HG03060 (cell line): ENCODE data around the gene SLX4IP.
"Not testable (repeated sequence)": the region's sequence is repeated elsewhere in the genome, so short reads cannot be mapped to it uniquely, and the experiment has no call there.

ENCODE experiments used
- ATAC-seq: cut with Tn5 transposase; IDR thresholded peaks from one replicate; pipeline ENCODE4 v1.9.1; 2021; ENCODE audit warnings: low read depth, moderate number of reproducible peaks; ENCODE audit not compliant: unreplicated experiment

SLX4IP gene

DNA sequence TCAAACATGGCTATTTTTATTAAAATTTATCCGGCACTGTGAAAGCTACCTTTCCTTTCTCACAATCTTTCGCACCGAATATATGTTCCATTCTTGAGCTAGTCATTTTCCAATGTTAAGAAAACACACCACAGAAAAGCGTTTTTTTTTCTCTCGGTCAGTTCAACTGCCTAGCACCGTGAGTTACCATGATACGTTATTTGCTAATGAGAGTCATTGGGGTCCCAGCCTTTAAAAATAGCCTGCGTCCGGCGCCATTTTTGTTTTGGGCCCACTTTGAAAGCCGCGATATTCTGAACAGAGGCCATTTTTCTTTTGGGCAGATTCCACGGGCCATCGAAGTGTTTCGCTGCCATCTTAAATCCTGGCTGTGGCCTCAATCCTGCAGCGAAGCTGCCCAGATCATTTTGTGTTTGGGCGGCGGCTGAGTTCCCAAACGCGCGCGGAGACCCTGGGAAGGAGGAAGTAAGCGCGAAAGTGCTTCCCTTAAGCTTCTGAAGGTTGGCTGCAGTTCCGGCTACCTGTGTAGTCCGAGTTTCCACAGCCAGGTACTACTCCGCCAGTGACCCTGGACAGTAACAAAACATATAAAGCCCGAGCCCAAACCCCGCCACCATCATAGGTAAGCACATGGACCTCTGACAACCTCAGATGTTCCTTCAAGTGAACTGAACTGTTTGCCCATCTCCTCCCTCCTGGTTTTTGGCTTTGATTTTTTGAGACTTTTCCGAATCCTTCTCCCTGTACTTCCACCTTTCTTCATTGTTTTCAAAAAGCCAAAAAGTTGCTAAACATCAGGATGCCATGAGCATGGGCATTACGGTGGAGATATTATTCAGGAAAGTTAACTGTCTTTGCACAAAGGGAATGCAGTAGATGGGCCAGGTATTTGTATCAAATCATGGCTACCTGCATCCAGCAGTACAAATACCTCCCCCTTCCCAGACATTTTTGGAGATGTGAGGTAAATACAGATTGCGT, at the start of gene SLX4IP:
SLX4IP (plus strand) TSS at position 474 of the 981 bp plus-strand sequence. CDS start 22,900 bp downstream, outside the sequence.
- ATAC-seq, result peak; percentile 34

- ATAC-seq, result no peak
Observed at GRCh38 chr20:10385850-10386544, 49.1 kb upstream of the SLX4IP start.

DNA sequence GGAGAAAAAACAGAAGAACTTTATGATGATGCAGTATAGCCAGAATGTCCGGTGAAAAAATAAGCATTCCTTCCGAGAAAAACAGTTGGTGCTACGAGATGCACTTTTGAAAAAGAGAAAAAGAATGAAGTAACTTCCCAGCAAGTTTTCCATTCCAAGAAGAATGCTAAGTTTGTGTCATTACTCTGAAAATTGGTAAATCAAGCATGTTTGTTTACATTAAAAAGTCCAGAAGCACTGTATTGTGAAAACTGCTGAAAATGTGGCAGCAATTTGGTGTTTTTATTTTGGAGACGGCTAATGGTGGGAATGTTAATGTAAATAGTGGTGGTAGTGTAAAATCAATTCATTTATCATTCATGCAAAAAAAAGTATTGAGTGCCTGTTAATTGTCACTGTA, 47.4 kb upstream of the SLX4IP start:
- no peak for ATAC-seq

- no peak for ATAC-seq
Observed at GRCh38 chr20:10388597-10388996, 46.5 kb upstream of the SLX4IP start.

DNA sequence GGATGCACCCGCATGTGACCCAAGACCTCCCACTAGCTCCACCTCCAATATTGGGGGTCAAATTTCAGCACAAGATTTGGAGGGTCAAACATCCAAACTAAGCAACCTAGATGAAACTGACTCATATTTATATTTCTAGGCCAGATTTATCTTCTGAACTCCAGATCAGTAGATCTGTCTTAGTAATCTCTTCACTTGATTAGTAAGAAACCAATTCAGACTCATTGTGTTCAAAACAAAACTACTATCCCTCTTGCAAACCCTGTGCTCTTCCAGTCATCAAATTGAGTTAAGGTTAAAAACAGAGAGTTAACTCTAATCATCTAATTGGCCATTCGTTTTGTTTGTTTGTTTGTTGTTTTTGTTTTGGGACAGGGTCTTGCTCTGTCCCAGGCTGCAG, 44.4 kb upstream of the SLX4IP start:
- no peak for ATAC-seq

DNA sequence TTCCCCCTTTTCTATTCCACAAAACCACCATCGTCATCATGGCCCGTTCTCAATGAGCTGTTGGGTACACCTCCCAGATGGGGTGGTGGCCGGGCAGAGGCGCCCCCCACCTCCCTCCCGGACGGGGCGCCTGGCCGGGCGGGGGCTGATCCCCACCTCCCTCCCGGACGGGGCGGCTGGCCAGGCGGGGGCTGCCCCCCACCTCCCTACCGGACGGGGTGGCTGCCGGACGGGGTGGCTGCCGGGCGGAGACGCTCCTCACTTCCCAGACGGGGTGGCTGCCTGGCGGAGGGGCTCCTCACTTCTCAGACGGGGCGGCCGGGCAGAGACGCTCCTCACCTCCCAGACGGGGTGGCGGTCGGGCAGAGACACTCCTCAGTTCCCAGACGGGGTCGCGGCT, 40.4 kb upstream of the SLX4IP start:
- not testable (repeated sequence) for ATAC-seq

DNA sequence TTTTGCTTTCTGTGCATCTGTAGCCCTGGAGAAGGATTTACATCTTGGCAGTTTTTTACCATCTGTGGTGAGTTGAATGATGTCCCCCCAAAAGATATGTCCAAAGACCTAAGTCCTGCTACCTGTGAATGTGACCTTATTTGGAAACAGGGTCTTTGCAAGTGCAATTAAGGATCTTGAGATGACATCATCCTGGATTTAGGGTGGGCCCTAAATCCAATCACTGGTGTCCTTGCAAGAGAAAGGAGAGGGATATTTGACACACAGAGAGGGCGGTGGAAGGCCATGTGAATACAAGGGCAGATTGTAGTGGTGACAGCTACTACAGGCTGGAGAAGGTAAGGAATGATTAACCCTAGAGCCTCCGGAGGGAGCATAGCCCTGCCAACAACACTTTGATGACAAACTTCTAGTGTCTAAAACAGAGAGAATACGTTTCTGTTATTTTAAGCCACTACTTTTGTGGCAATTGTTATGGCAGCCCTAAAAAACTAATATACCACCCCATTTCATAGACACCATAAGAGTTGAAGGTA, 36.2 kb upstream of the SLX4IP start:
- ATAC-seq, result no peak

DNA sequence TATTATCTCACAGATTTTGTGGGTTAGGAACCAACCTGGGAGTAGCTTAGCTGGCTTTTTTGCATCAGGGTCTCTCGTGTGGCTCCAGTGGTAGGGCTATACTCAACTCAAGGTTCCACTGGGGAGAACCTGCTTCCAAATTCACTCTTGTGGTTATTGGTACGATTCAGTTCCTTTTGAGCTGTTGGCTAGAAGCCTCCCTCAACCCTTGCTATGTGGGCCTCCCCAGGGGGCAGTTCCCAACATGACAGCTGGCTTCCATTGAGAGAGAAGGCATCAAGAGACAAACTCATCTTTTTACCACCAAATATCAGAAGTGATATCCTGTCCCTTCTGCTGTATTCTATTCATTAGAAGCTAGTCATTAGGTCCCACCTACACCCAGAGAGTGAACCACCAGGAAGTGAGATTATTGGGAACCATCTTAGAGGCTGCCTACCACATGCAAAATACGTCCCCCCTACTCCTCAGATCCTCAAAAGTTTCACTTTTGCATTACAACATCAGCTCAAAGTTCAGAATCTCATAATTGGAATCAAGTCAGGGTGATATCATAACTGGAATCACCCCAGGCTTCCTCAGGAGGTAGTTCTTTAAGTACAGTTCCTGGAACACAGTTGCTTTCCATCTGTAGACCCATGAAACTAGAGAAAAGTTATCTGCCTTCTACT, 32.0 kb upstream of the SLX4IP start:
- ATAC-seq, result no peak

GRCh38 chr20:10404023-10404628, 31.0 kb upstream of the SLX4IP start:
- no peak for ATAC-seq

DNA sequence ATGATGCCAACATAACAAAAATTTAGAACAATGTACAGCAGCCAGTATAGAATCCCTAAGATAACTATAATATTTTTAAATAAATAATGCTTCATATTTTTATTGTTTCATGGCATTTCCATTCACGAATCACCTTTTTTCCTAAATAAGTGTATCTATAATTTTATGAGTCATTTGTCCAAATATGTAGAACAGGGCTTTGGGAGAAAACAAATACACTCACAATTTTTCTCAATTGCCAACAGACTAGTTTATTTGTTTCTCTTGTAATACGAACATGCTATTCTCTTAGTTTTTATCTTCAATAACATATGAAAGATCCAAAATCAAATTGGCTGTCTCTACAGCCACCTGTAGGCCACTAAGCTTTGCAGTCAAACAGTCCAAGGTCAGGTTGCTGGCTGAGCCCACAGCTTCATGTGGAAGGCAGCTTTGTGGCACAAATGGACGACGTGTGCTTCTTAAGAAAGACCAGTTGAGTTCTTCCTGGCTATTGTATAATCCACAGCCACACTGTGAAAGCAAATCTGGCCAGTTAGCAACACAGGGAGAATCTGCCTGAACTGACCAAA, 30.1 kb upstream of the SLX4IP start:
- ATAC-seq, result no peak

GRCh38 chr20:10408108-10408813, 26.8 kb upstream of the SLX4IP start:
- no peak for ATAC-seq

DNA sequence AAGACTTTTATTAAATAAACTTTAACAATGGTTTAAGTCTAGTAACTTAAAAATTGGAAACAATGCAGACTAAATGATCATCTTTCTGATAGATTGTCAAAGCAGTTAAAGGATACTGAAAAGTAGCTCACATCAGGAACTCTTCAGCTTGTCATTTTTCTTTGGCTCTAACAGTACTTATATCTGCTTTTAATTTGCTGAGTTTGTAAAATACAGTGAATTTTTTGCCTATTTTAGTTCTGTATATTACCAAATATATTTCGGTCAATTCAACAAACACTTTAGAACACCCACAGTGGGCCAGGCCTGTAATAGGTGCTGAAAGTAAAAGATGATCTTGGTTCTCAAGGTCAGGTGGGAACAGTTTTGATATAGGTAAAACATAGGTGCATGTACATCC, 23.4 kb upstream of the SLX4IP start:
- no peak for ATAC-seq

GRCh38 chr20:10412591-10413408, 22.3 kb upstream of the SLX4IP start:
- ATAC-seq, result no peak

- ATAC-seq, result no peak
Observed at GRCh38 chr20:10415013-10415650, 20.0 kb upstream of the SLX4IP start.

DNA sequence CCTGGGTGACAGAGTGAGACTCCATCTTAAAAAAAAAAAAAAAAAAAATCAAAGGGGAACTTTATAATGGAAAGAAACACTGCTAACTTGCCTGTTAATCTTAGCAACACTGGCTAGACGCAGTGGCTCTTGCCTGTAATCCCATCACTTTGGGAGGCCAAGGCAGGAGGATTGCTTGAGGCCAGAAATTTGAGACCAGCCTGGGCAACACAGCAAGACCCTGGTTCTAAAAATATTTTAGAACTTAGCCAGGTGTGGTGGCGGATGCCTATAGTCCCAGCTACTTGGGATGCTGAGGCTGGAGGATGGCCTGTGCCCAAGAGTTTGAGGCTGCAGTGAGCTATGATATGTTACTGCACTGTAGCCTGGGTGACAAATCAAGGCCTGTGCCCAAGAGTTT, 17.9 kb upstream of the SLX4IP start:
- not testable (repeated sequence) for ATAC-seq

DNA sequence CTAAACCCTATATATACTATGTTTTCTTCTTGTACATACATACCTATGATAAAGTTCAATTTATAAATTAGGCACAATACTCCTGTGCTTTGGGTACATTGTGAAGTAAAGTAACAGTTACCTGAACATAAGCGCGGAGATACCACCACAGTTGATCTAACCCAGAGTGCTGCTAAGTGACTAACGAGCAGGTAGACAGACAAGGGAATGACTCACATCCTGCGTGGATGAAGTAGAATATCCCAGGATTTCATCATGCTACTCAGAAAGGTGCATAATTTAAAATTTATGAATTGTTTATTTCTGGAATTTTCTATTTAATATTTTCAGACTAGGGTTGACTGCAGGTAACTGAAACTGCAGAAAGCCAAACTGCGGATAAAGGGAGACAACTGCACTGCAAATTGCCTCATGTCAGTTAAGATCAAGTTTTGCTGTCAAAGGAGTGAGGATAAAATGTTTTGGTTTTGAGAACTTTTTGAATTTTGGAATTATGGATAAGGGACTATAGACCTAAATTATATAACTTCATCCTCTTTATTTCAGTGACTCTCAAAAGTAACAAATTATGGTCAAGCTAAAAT, 15.5 kb upstream of the SLX4IP start:
- no peak for ATAC-seq

DNA sequence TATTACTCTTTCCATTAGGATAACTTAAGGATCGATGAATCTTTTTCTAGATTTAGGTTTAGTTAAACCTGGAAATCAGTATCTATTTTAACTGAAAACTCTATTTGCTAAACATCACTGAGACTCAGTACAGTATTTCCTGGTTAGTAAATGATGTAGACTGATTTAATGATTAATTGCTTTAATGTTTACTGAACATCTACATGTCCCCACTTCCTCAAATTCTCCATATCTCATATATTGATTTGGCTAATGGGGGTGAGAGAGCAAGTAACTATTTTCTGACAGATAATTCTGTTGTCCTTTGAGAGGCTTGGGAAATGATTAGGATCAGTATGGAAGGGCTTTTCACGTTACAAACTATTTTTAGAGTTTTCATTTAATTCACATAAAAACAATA, 11.4 kb upstream of the SLX4IP start:
- no peak for ATAC-seq
